K562 (cell line): Measurements from ENCODE around the gene ST6GALNAC3. TPM values are rescaled to one million over a fixed set of nuclear protein-coding genes. Genes with fewer than 3 reads are reported as not detected.
A peak's percentile ranks its signal among the peaks of the same experiment; 100 is the strongest.

Experiments used
- ATAC-seq: fragments of 200-7000 bp; cut with Tn5 transposase; 3 replicates; pipeline ENCODE4 v1.9.1; 2020; ENCODE audit warnings: moderate library complexity
- BruUV-seq: library from RNA; stranded (reverse); fragments of 400-500 nt; replicated peaks from 2 replicates; lab custom pipeline; 2021; lab: Mats Ljungman, UMichigan
- CTCF ChIA-PET: fragments of 300-600 bp; formaldehyde crosslinking; extraction: SDS; loops from one replicate; lab custom pipeline; 2021; ENCODE audit warnings: low intra/inter-chr PET ratio; lab: Yijun Ruan, JAX
- POLR2A ChIA-PET: fragments of 300-600, 350-650 bp; sonication (Branson Sonifier 250); formaldehyde crosslinking; extraction: SDS; loops from one replicate; lab custom pipeline; 2021; ENCODE audit warnings: antibody characterized with exemption, inconsistent platforms; lab: Yijun Ruan, JAX
- DNase-seq, 4 experiments: peaks; one replicate each; pipeline versions ENCODE4 v3.0.0 to v3.0.0-alpha.2; 2011 to 2018; ENCODE audit warnings: low spot score in 3 of 4, mixed read lengths in 3 of 4; ENCODE audit errors: extremely low read depth in 1 of 4
- FAIRE-seq: peaks from 2 replicates; lab custom pipeline; 2011; peaks lifted over from hg19 to GRCh38; lab: Jason Lieb, UNC
- H2AFZ ChIP-seq: 2 replicates; pipeline ENCODE4 v1.6.0; 2011; ENCODE audit warnings: low read depth, low read length, control low read depth, inconsistent platforms
- H3K27ac ChIP-seq: fragments of 200-600 bp; 3 replicates; pipeline ENCODE4 v1.8.0; 2011; ENCODE audit warnings: low read depth, mild to moderate bottlenecking, control low read depth, inconsistent platforms, low read length, moderate library complexity, mixed read lengths; ENCODE audit errors: extremely low read depth
- H3K27me3 ChIP-seq, 2 experiments: fragments of 300-600 bp in 1 of 2; 2 replicates in 1 of 2; 3 replicates in 1 of 2; pipeline versions ENCODE4 v1.6.0 to v1.8.0; 2011; ENCODE audit warnings: inconsistent platforms in 2 of 2, low read length in 2 of 2, mild to moderate bottlenecking in 1 of 2, mixed read lengths in 1 of 2, moderate library complexity in 1 of 2; ENCODE audit not compliant: control insufficient read depth in 2 of 2, insufficient read depth in 2 of 2
- H3K36me3 ChIP-seq: fragments of 300-600 bp; 3 replicates; pipeline ENCODE4 v1.8.0; 2011; ENCODE audit warnings: mild to moderate bottlenecking, low read length, inconsistent platforms; ENCODE audit not compliant: control insufficient read depth, insufficient read depth
- H3K4me1 ChIP-seq, 2 experiments: fragments of 200-600 bp in 1 of 2; replicated peaks in 1 of 2; 2 replicates in 1 of 2; 3 replicates in 1 of 2; pipeline versions ENCODE4 v1.5.1 to v1.8.0; 2011; ENCODE audit warnings: inconsistent platforms in 2 of 2, low read length in 2 of 2, mild to moderate bottlenecking in 1 of 2, mixed read lengths in 1 of 2, moderate library complexity in 1 of 2; ENCODE audit not compliant: control insufficient read depth in 2 of 2, insufficient read depth in 2 of 2
- H3K4me2 ChIP-seq: 2 replicates; pipeline ENCODE4 v1.6.1; 2011; ENCODE audit warnings: low read length, control low read depth, inconsistent platforms, mixed read lengths; ENCODE audit not compliant: insufficient read depth
- H3K4me3 ChIP-seq: fragments of 200-600 bp; sonication (generic), shearing (Covaris generic); 2 replicates; pipeline ENCODE4 v1.5.1; 2016; ENCODE audit warnings: control low read depth, inconsistent platforms
- H3K79me2 ChIP-seq: fragments of 200-600 bp; 3 replicates; pipeline ENCODE4 v1.8.0; 2011; ENCODE audit warnings: low read length, inconsistent platforms; ENCODE audit not compliant: control insufficient read depth, insufficient read depth
- H3K9ac ChIP-seq, 2 experiments: 2 replicates each; pipeline versions ENCODE4 v1.6.0 to v1.6.1; 2011; ENCODE audit warnings: low read depth in 2 of 2, low read length in 2 of 2, control low read depth in 1 of 2, inconsistent platforms in 1 of 2, mild to moderate bottlenecking in 1 of 2, mixed read lengths in 1 of 2; ENCODE audit not compliant: insufficient read depth in 1 of 2
- H3K9me1 ChIP-seq: one replicate; pipeline ENCODE4 v1.6.0; 2011; ENCODE audit warnings: inconsistent platforms, mild to moderate bottlenecking, low read length, moderate library complexity; ENCODE audit not compliant: control insufficient read depth, insufficient read depth
- H3K9me3 ChIP-seq: replicated peaks from 2 replicates; pipeline ENCODE4 v1.5.1; 2011; ENCODE audit warnings: low read depth, low read length, inconsistent platforms; ENCODE audit not compliant: control insufficient read depth, insufficient read depth
- H4K20me1 ChIP-seq: replicated peaks from 2 replicates; pipeline ENCODE4 v1.6.1; 2011; ENCODE audit warnings: low read length, inconsistent platforms, mixed read lengths; ENCODE audit not compliant: control insufficient read depth, insufficient read depth
- FOXK1 ChIP-seq: sonication (generic); formaldehyde crosslinking; IDR thresholded peaks from 2 replicates; pipeline ENCODE4 v1.8.0; 2022; ENCODE audit warnings: missing genetic modification reagents, mild to moderate bottlenecking, borderline replicate concordance
- HNRNPH1 ChIP-seq: fragments of 200-400 bp; formaldehyde crosslinking; optimal IDR thresholded peaks from 2 replicates; pipeline ENCODE3; 2017; ENCODE audit warnings: low read depth, mild to moderate bottlenecking, low read length, moderate library complexity
- KAT7 ChIP-seq: sonication (generic); formaldehyde crosslinking; IDR thresholded peaks from 2 replicates; pipeline ENCODE4 v1.8.0; 2022; ENCODE audit warnings: missing genetic modification reagents, mild to moderate bottlenecking, borderline replicate concordance
- MAFK ChIP-seq: IDR thresholded peaks from 2 replicates; pipeline ENCODE4 v1.6.1; 2011; ENCODE audit warnings: low read length, improper control_type of control experiment
- RBM25 ChIP-seq: fragments of 200-400 bp; formaldehyde crosslinking; IDR thresholded peaks from 2 replicates; pipeline ENCODE4 v1.6.1; 2018; ENCODE audit warnings: low read length, low read depth, moderate library complexity; ENCODE audit not compliant: severe bottlenecking
- SRSF3 ChIP-seq: fragments of 200-400 bp; formaldehyde crosslinking; IDR thresholded peaks from 2 replicates; pipeline ENCODE4 v1.6.1; 2016; ENCODE audit warnings: mild to moderate bottlenecking, low read length, moderate library complexity; ENCODE audit not compliant: insufficient read depth
- TRIM24 ChIP-seq, 2 experiments: fragments of 450-650 bp; IDR thresholded peaks; 2 replicates each; pipeline ENCODE4 v1.6.1; 2016
- WGBS: fragments of 100-300 bp; shearing (Covaris generic); methylation state at CpG from one replicate; pipeline ENCODE4 v1.1.6; 2016; ENCODE audit warnings: low coverage, mixed read lengths; ENCODE audit not compliant: insufficient coverage; ENCODE audit errors: missing lambda C conversion rate; 5-methylcytosine and 5-hydroxymethylcytosine counted together
- in situ Hi-C: fragments of 300-500 bp; cut with MboI; formaldehyde crosslinking; loops from 4 replicates; pipeline ENCODE4 v1.15.0; 2018; ENCODE audit warnings: inconsistent platforms, mixed read lengths
- intact Hi-C: fragments of 100-400 bp; cut with micrococcal nuclease; formaldehyde crosslinking; loops from 2 replicates; pipeline ENCODE4 v1.14.2; 2022
- polyA plus RNA-seq, 8 experiments: library from polyadenylated mRNA; depleted of rRNA in 4 of 8; stranded (reverse) in 5 of 8; unstranded in 3 of 8; fragments of >200 nt; fragmentation: Nextera tagmentation in 2 of 8; fragmentation: Illumina TruSeq in 1 of 8; extraction: Ambion mirVana in 2 of 8; extraction: Trizol in 1 of 8; gene quantifications; 2 replicates each; pipeline versions ENCODE4 v1.2.1 to v1.2.3, GENCODE V29; 2011 to 2014; ENCODE audit warnings: inconsistent platforms in 1 of 8, missing spikeins in 1 of 8
- total RNA-seq, 7 experiments: library from RNA; depleted of rRNA in 6 of 7; stranded (reverse); fragments of >200 nt in 6 of 7; fragmentation: Illumina TruSeq in 2 of 7; extraction: Trizol in 2 of 7; gene quantifications; 2 replicates each; pipeline versions ENCODE4 v1.2.1 to v1.2.3, GENCODE V29; 2011 to 2021; ENCODE audit warnings: low replicate concordance in 1 of 7
- TF ChIP-seq, protein P1 (sequence below): fragments of 450-650 bp; formaldehyde crosslinking; IDR thresholded peaks from 2 replicates; pipeline ENCODE4 v1.4.0; 2022; ENCODE audit warnings: missing genetic modification characterization
- TF ChIP-seq, protein P2 (sequence below): fragments of 450-650 bp; IDR thresholded peaks from 2 replicates; pipeline ENCODE4 v1.6.1; 2017; ENCODE audit warnings: antibody characterized with exemption, mild to moderate bottlenecking

The ST6GALNAC3 gene
- total and polyA plus RNA-seq, 9 of the 15 experiments (the other 6 are each of a cell fraction or from before 2014, with no cell fraction given): 0.04 to 0.29 (median 0.18) TPM; not detected in 6

DNA sequence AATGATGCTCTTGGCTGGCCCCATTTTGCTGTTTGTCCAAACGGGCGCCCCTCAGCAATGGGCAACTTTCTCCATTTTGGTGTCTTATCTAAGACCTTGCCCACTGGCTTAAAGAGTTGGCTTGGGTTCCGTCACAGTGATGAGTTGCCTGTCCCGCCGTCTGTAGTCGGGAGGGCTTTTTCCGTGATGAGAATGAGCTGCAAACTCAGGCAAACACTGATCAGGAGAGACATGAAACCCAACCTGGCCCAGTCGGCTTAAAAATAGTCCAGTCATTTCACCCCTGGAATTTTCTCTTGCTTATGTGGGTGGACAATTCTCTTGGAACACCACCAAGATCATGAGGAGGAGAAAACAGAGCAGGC is 79.3 kb downstream of the ST6GALNAC3 start:
- no peaks in the 10 kb centered on the region for H3K9me3 ChIP-seq
- no peak overlapping the region for H3K4me3 ChIP-seq
- DNase-seq (no peak), ATAC-seq (peak; percentile 15), FAIRE-seq (no peak)
- ChIA-PET CTCF (interaction anchor here (0.9 to 2.1 kb wide), 3 partner anchors 920 to 1960 kb away, joined by 3 to 10 read pairs (median 7); no protein-coding TSS in a partner anchor), POLR2A (no interaction called here)
- no peaks in the 10 kb centered on the region for H3K36me3 ChIP-seq
- no TSS peak for BruUV-seq
- WGBS: 4% methylated on average over 8 of the region's 8 CpGs
- TF ChIP-seq, protein P1, sequence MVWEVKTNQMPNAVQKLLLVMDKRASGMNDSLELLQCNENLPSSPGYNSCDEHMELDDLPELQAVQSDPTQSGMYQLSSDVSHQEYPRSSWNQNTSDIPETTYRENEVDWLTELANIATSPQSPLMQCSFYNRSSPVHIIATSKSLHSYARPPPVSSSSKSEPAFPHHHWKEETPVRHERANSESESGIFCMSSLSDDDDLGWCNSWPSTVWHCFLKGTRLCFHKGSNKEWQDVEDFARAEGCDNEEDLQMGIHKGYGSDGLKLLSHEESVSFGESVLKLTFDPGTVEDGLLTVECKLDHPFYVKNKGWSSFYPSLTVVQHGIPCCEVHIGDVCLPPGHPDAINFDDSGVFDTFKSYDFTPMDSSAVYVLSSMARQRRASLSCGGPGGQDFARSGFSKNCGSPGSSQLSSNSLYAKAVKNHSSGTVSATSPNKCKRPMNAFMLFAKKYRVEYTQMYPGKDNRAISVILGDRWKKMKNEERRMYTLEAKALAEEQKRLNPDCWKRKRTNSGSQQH (CRISPR knock-in tag): no peak
- TF ChIP-seq SRSF3: no peak
- TF ChIP-seq FOXK1 (CRISPR knock-in tag): no peak
- TF ChIP-seq, protein P2, sequence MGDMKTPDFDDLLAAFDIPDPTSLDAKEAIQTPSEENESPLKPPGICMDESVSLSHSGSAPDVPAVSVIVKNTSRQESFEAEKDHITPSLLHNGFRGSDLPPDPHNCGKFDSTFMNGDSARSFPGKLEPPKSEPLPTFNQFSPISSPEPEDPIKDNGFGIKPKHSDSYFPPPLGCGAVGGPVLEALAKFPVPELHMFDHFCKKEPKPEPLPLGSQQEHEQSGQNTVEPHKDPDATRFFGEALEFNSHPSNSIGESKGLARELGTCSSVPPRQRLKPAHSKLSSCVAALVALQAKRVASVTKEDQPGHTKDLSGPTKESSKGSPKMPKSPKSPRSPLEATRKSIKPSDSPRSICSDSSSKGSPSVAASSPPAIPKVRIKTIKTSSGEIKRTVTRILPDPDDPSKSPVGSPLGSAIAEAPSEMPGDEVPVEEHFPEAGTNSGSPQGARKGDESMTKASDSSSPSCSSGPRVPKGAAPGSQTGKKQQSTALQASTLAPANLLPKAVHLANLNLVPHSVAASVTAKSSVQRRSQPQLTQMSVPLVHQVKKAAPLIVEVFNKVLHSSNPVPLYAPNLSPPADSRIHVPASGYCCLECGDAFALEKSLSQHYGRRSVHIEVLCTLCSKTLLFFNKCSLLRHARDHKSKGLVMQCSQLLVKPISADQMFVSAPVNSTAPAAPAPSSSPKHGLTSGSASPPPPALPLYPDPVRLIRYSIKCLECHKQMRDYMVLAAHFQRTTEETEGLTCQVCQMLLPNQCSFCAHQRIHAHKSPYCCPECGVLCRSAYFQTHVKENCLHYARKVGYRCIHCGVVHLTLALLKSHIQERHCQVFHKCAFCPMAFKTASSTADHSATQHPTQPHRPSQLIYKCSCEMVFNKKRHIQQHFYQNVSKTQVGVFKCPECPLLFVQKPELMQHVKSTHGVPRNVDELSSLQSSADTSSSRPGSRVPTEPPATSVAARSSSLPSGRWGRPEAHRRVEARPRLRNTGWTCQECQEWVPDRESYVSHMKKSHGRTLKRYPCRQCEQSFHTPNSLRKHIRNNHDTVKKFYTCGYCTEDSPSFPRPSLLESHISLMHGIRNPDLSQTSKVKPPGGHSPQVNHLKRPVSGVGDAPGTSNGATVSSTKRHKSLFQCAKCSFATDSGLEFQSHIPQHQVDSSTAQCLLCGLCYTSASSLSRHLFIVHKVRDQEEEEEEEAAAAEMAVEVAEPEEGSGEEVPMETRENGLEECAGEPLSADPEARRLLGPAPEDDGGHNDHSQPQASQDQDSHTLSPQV: no peak
- TF ChIP-seq HNRNPH1: no peak
- TF ChIP-seq MAFK: no peak
- no peak for TF ChIP-seq RBM25
- TF ChIP-seq TRIM24 (IDR thresholded peaks at IDR 0.05): no peak
- TF ChIP-seq KAT7 (CRISPR knock-in tag): no peak
- H2AFZ ChIP-seq: no peak overlapping the region
- H3K9me1 ChIP-seq: no peaks in the 10 kb centered on the region
- H3K79me2 ChIP-seq: no peaks in the 10 kb centered on the region
- intact Hi-C loops: loop anchor here (1.0 to 10.0 kb wide), 6 partner anchors 159 to 1961 kb away; no protein-coding TSS in a partner anchor
- no peaks in the 10 kb centered on the region for H4K20me1 ChIP-seq
- H3K27me3 ChIP-seq: no peaks in the 10 kb centered on the region
- no peaks in the 10 kb centered on the region; a peak in 1 of 5 replicates for H3K4me1 ChIP-seq
- no peak overlapping the region for H3K27ac ChIP-seq
- in situ Hi-C loops: loop anchor here (10.0 to 25.0 kb wide), 2 partner anchors 991 to 1958 kb away; no protein-coding TSS in a partner anchor
- peak overlapping the region; percentile 82; the same call in 1 of the 2 replicates for H3K4me2 ChIP-seq
- H3K9ac ChIP-seq: no peak overlapping the region
